GM19395 (cell line): Measurements from ENCODE around the gene MEGF8.

Experiments used
- ATAC-seq: cut with Tn5 transposase; IDR thresholded peaks from one replicate; pipeline ENCODE4 v1.9.1; 2021; ENCODE audit warnings: mild to moderate bottlenecking, moderate library complexity; ENCODE audit not compliant: unreplicated experiment

The MEGF8 gene

GRCh38 chr19:42352301-42353259 lies 27.1 kb downstream of the MEGF8 start:
- ATAC-seq = no peak

GRCh38 chr19:42353341-42354015 lies 28.0 kb downstream of the MEGF8 start:
- ATAC-seq = no peak

- no peak for ATAC-seq
Observed at GRCh38 chr19:42355896-42356295, 30.5 kb downstream of the MEGF8 start.

GRCh38 chr19:42356686-42357085 lies 31.3 kb downstream of the MEGF8 start:
- ATAC-seq = no peak

GRCh38 chr19:42357290-42357689 lies 31.9 kb downstream of the MEGF8 start:
- ATAC-seq = no peak

- ATAC-seq = no peak
Observed at GRCh38 chr19:42360787-42361544, 35.5 kb downstream of the MEGF8 start.

GRCh38 chr19:42361545-42361910 lies 36.1 kb downstream of the MEGF8 start:
- ATAC-seq = no peak

GRCh38 chr19:42362342-42362741 lies 36.9 kb downstream of the MEGF8 start:
- ATAC-seq = no peak

- ATAC-seq = no peak
Observed at GRCh38 chr19:42362891-42363440, 37.5 kb downstream of the MEGF8 start.

GRCh38 chr19:42363614-42364346 lies 38.3 kb downstream of the MEGF8 start:
- ATAC-seq = no peak

- ATAC-seq = no peak
Observed at GRCh38 chr19:42366673-42367072, 41.2 kb downstream of the MEGF8 start.

- no peak for ATAC-seq
Observed at GRCh38 chr19:42367929-42368328, 42.5 kb downstream of the MEGF8 start.

- ATAC-seq = no peak
Observed at GRCh38 chr19:42368360-42368759, 42.9 kb downstream of the MEGF8 start.

GRCh38 chr19:42368765-42369164 lies 43.3 kb downstream of the MEGF8 start:
- ATAC-seq = no peak

GRCh38 chr19:42369433-42370067 lies 44.1 kb downstream of the MEGF8 start:
- no peak for ATAC-seq

- ATAC-seq = no peak
Observed at GRCh38 chr19:42370068-42370520, 44.7 kb downstream of the MEGF8 start.

GRCh38 chr19:42370626-42371175 lies 45.3 kb downstream of the MEGF8 start:
- no peak for ATAC-seq

- ATAC-seq = no peak
Observed at GRCh38 chr19:42374826-42375376, 49.5 kb downstream of the MEGF8 start.
